DMS114 treated with DMSO at 0.1 percent for 48 hours (cell line): Measurements from ENCODE around the gene ATXN7.

Source experiments
- DNase-seq: peaks from one replicate; lab custom pipeline; 2025; ENCODE audit not compliant: unreplicated experiment; lab: John Stamatoyannopoulos, UW

ATXN7 gene

GRCh38 chr3:63863150-63864007 lies at the start of gene ATXN7, which contains the start of gene THOC7:
TSS of gene ATXN7 (plus strand) at chr3:63863867. CDS start at chr3:63912599, 48,732 bp downstream.
TSS of gene THOC7 (minus strand) at chr3:63863805. CDS start at chr3:63863790, 15 bp downstream.
- no peak for DNase-seq

- DNase-seq: no peak
Measured at GRCh38 chr3:63814237-63814636, 49.4 kb upstream of the ATXN7 start.

- no peak for DNase-seq
Measured at GRCh38 chr3:63817225-63817624, 46.4 kb upstream of the ATXN7 start.

- peak; percentile 31 for DNase-seq
Measured at GRCh38 chr3:63818282-63819150, 45.2 kb upstream of the ATXN7 start.

- DNase-seq: no peak
Measured at GRCh38 chr3:63819151-63819398, 44.6 kb upstream of the ATXN7 start, which contains the start of gene C3orf49. TSS of gene C3orf49 (plus strand) at chr3:63819299. CDS start at chr3:63819472, 173 bp downstream.

GRCh38 chr3:63824309-63824708 lies 39.4 kb upstream of the ATXN7 start:
- DNase-seq: no peak

GRCh38 chr3:63830526-63830925 lies 33.1 kb upstream of the ATXN7 start:
- no peak for DNase-seq

- no peak for DNase-seq
Measured at GRCh38 chr3:63832395-63832794, 31.3 kb upstream of the ATXN7 start.

GRCh38 chr3:63841704-63842103 lies 22.0 kb upstream of the ATXN7 start:
- DNase-seq: no peak

GRCh38 chr3:63842127-63842526 lies 21.5 kb upstream of the ATXN7 start:
- no peak for DNase-seq

GRCh38 chr3:63845215-63845614 lies 18.5 kb upstream of the ATXN7 start:
- no peak for DNase-seq

- DNase-seq: no peak
Measured at GRCh38 chr3:63847718-63848450, 15.8 kb upstream of the ATXN7 start.

GRCh38 chr3:63849175-63849574 lies 14.5 kb upstream of the ATXN7 start:
- DNase-seq: no peak

- no peak for DNase-seq
Measured at GRCh38 chr3:63851287-63851686, 12.4 kb upstream of the ATXN7 start.

- no peak for DNase-seq
Measured at GRCh38 chr3:63853106-63853505, 10.6 kb upstream of the ATXN7 start.

GRCh38 chr3:63855333-63855940 lies 8.2 kb upstream of the ATXN7 start:
- no peak for DNase-seq

- no peak for DNase-seq
Measured at GRCh38 chr3:63857311-63857710, 6.4 kb upstream of the ATXN7 start.

GRCh38 chr3:63860776-63861175 lies 2.9 kb upstream of the ATXN7 start:
- DNase-seq: no peak

- DNase-seq: no peak
Measured at GRCh38 chr3:63861306-63861705, 2.4 kb upstream of the ATXN7 start.

- no peak for DNase-seq
Measured at GRCh38 chr3:63862804-63863149, 890 bp upstream of the ATXN7 start.
